HepG2 (cell line): Measurements from ENCODE around the gene HSF2BP. TPM values are rescaled to one million over a fixed set of nuclear protein-coding genes. Genes with fewer than 3 reads are reported as not detected.

Experiments
- CTCF ChIP-seq: sonication (generic); formaldehyde crosslinking; IDR thresholded peaks from 2 replicates; pipeline ENCODE4 v1.5.0; 2020; ENCODE audit warnings: mild to moderate bottlenecking, missing genetic modification reagents, moderate library complexity
- DMAP1 ChIP-seq: IDR thresholded peaks from 2 replicates; pipeline ENCODE4 v1.6.1; 2016
- ELF3 ChIP-seq: IDR thresholded peaks from 2 replicates; pipeline ENCODE4 v1.6.1; 2016; ENCODE audit warnings: missing genetic modification reagents, missing compliant biosample characterization
- FOXP4 ChIP-seq: sonication (generic); formaldehyde crosslinking; IDR thresholded peaks from 2 replicates; pipeline ENCODE4 v1.4.0; 2020; ENCODE audit warnings: missing genetic modification reagents
- HDAC2 ChIP-seq: sonication (generic); formaldehyde crosslinking; IDR thresholded peaks from 2 replicates; pipeline ENCODE4 v1.4.0; 2020; ENCODE audit warnings: missing genetic modification reagents
- HMG20A ChIP-seq: IDR thresholded peaks from 2 replicates; pipeline ENCODE4 v1.6.1; 2016; ENCODE audit warnings: borderline replicate concordance
- HNF1B ChIP-seq: sonication (generic); formaldehyde crosslinking; IDR thresholded peaks from 2 replicates; pipeline ENCODE4 v1.5.1; 2020; ENCODE audit warnings: mild to moderate bottlenecking, moderate library complexity, missing genetic modification reagents
- KLF12 ChIP-seq: sonication (generic); formaldehyde crosslinking; IDR thresholded peaks from 2 replicates; pipeline ENCODE4 v1.4.0; 2020; ENCODE audit warnings: missing genetic modification reagents, borderline replicate concordance
- KLF9 ChIP-seq: IDR thresholded peaks from 2 replicates; pipeline ENCODE4 v1.6.1; 2016; ENCODE audit warnings: low read depth
- MAFG ChIP-seq: sonication (generic); formaldehyde crosslinking; IDR thresholded peaks from 2 replicates; pipeline ENCODE4 v1.5.1; 2020; ENCODE audit warnings: mild to moderate bottlenecking, missing genetic modification reagents
- NR2F2 ChIP-seq: IDR thresholded peaks from 2 replicates; pipeline ENCODE4 v1.6.1; 2012; ENCODE audit warnings: low read depth, inconsistent platforms, borderline replicate concordance
- PLSCR1 ChIP-seq: sonication (generic); formaldehyde crosslinking; IDR thresholded peaks from 2 replicates; pipeline ENCODE4 v1.5.0; 2020; ENCODE audit warnings: missing genetic modification reagents, mild to moderate bottlenecking, borderline replicate concordance
- PPARG ChIP-seq: conservative IDR thresholded peaks from 2 replicates; pipeline ENCODE4 v1.6.1; 2016; ENCODE audit warnings: missing biosample characterization, missing genetic modification reagents
- RCOR2 ChIP-seq: IDR thresholded peaks from 2 replicates; pipeline ENCODE4 v1.6.1; 2016; ENCODE audit warnings: missing biosample characterization, missing genetic modification reagents
- SMC3 ChIP-seq: IDR thresholded peaks from 2 replicates; pipeline ENCODE4 v1.6.1; 2011; ENCODE audit warnings: low read length, improper control_type of control experiment
- STAG1 ChIP-seq: sonication (generic); formaldehyde crosslinking; IDR thresholded peaks from 2 replicates; pipeline ENCODE4 v1.4.0; 2020; ENCODE audit warnings: missing genetic modification reagents
- ZBTB38 ChIP-seq: sonication (generic); formaldehyde crosslinking; IDR thresholded peaks from 2 replicates; pipeline ENCODE4 v1.5.1; 2020; ENCODE audit warnings: mild to moderate bottlenecking, missing genetic modification reagents
- ZFP36L1 ChIP-seq: sonication (generic); formaldehyde crosslinking; IDR thresholded peaks from 2 replicates; pipeline ENCODE4 v1.8.0; 2022; ENCODE audit warnings: mild to moderate bottlenecking, missing genetic modification reagents, moderate library complexity
- ZGPAT ChIP-seq: IDR thresholded peaks from 2 replicates; pipeline ENCODE4 v1.6.1; 2016; ENCODE audit warnings: mild to moderate bottlenecking
- ZNF263 ChIP-seq: sonication (generic); formaldehyde crosslinking; IDR thresholded peaks from 2 replicates; pipeline ENCODE4 v1.4.0; 2020; ENCODE audit warnings: missing genetic modification reagents
- ZNF333 ChIP-seq: sonication (generic); formaldehyde crosslinking; IDR thresholded peaks from 2 replicates; pipeline ENCODE4 v1.4.0; 2020; ENCODE audit warnings: mild to moderate bottlenecking, missing genetic modification reagents, borderline replicate concordance
- ZNF607 ChIP-seq: sonication (generic); formaldehyde crosslinking; IDR thresholded peaks from 2 replicates; pipeline ENCODE4 v1.5.1; 2020; ENCODE audit warnings: missing genetic modification reagents, mild to moderate bottlenecking, borderline replicate concordance
- ZNF614 ChIP-seq: IDR thresholded peaks from 2 replicates; pipeline ENCODE4 v1.6.1; 2018; ENCODE audit warnings: missing biosample characterization, missing genetic modification reagents, inconsistent platforms, borderline replicate concordance
- ZNF780A ChIP-seq: sonication (generic); formaldehyde crosslinking; IDR thresholded peaks from 2 replicates; pipeline ENCODE4 v1.8.0; 2022; ENCODE audit warnings: mild to moderate bottlenecking, missing genetic modification reagents, moderate library complexity
- polyA plus RNA-seq, 8 experiments: library from polyadenylated mRNA; depleted of rRNA in 3 of 8; stranded (reverse) in 7 of 8; unstranded in 1 of 8; fragments of >200 nt; fragmentation: Illumina TruSeq in 4 of 8; extraction: Trizol in 4 of 8; gene quantifications; 2 replicates each; pipeline versions ENCODE4 v1.2.1 to v1.2.3, GENCODE V29; 2011 to 2016; ENCODE audit warnings: low read depth in 4 of 8, missing spikeins in 1 of 8, mixed read lengths in 1 of 8; ENCODE audit not compliant: insufficient read depth in 1 of 8
- total RNA-seq, 5 experiments: library from RNA; depleted of rRNA; stranded (reverse); fragments of >200 nt; fragmentation: Illumina TruSeq; extraction: Trizol; gene quantifications; 2 replicates each; pipeline ENCODE4 v1.2.3, GENCODE V29; 2016; ENCODE audit warnings: low read depth in 1 of 5

Gene HSF2BP
- total and polyA plus RNA-seq, 2 of the 13 experiments (the other 11 are each of a cell fraction or from before 2014, with no cell fraction given): 0.67 to 2.2 TPM

- TF ChIP-seq STAG1: peak; percentile 100
- TF ChIP-seq ZNF263 (CRISPR knock-in tag): peak; percentile 25; the same call in 1 of the 2 replicates
- 0 out of 2 replicates have a peak, but pooled peaks have one; percentile 46 for TF ChIP-seq HNF1B (CRISPR knock-in tag)
- peak; percentile 30; the same call in 1 of the 2 replicates for TF ChIP-seq RCOR2
- no peak for TF ChIP-seq PLSCR1 (CRISPR knock-in tag)
- peak; percentile 59; the same call in 1 of the 2 replicates for TF ChIP-seq ELF3 (CRISPR knock-in tag)
- peak; percentile 50; the same call in 1 of the 2 replicates for TF ChIP-seq ZNF607 (CRISPR knock-in tag)
- TF ChIP-seq MAFG (CRISPR knock-in tag): peak; percentile 86
- TF ChIP-seq KLF9 (CRISPR knock-in tag): peak; percentile 93
- TF ChIP-seq NR2F2: no peak
- no peak for TF ChIP-seq HMG20A (CRISPR knock-in tag)
- TF ChIP-seq ZFP36L1: no peak
- peak; percentile 98 for TF ChIP-seq KLF12
- peak; percentile 99 for TF ChIP-seq CTCF (CRISPR knock-in tag)
- peak; percentile 97 for TF ChIP-seq SMC3
- no peak for TF ChIP-seq ZNF333 (CRISPR knock-in tag)
- TF ChIP-seq ZGPAT (CRISPR knock-in tag): peak; percentile 62
- TF ChIP-seq ZNF614: peak; percentile 44; the same call in 1 of the 2 replicates
- TF ChIP-seq PPARG (CRISPR knock-in tag): 0 out of 2 replicates have a peak, but pooled peaks have one; percentile 16
- TF ChIP-seq DMAP1 (CRISPR knock-in tag): peak; percentile 55; the same call in 1 of the 2 replicates
- no peak for TF ChIP-seq ZNF780A (CRISPR knock-in tag)
- TF ChIP-seq HDAC2: peak; percentile 59; the same call in 1 of the 2 replicates
- TF ChIP-seq FOXP4: 0 out of 2 replicates have a peak, but pooled peaks have one; percentile 22
- peak; percentile 76 for TF ChIP-seq ZBTB38
Measured at GRCh38 chr21:43646550-43647260, 12.6 kb downstream of the HSF2BP start (continued).
